Gastroesophageal sphincter (tissue), 3 donors: Measurements from ENCODE around the gene DLG4.

Source experiments
- EP300 ChIP-seq: sonication (generic); formaldehyde crosslinking; IDR thresholded peaks from one replicate; pipeline ENCODE4 v1.6.1; 2017; ENCODE audit warnings: antibody characterized with exemption, mild to moderate bottlenecking
- POLR2A ChIP-seq, 2 donors: fragments of 450-650 bp; IDR thresholded peaks; one replicate each; pipeline ENCODE4 v1.6.1; 2017; ENCODE audit warnings: antibody characterized with exemption in 2 of 2, mild to moderate bottlenecking in 2 of 2, moderate library complexity in 1 of 2
- POLR2AphosphoS5 ChIP-seq: sonication (generic); formaldehyde crosslinking; IDR thresholded peaks from one replicate; pipeline ENCODE4 v1.6.1; 2017; ENCODE audit warnings: antibody characterized with exemption
- TF ChIP-seq, protein P1 (sequence below), 4 experiments: fragments of 200-600 bp in 2 of 4; fragments of 450-650 bp in 2 of 4; sonication (generic) in 1 of 4; IDR thresholded peaks; one replicate each; pipeline ENCODE4 v1.5.1; 2017 to 2019; ENCODE audit warnings: antibody characterized with exemption in 4 of 4, mild to moderate bottlenecking in 2 of 4, moderate library complexity in 2 of 4

DNA sequence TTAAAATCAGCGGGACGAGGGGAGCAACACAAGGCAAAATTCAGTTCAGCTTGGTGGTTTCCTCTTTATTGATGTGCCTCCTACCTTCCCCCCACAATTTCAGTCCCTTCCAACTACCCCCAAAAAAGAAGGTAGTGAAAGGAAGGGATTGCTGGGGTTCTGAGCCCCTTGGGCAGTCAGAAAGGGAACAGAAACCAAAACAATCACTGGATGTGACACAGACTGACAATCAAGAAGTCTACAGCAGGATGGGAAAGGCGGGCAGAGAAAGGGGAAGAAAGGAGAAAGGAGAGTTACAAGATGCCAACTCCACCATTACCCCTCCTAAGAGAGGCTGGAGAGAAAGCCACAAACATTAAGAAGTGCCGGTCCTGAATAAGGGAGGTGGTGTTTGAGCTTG lies 20.7 kb upstream of the DLG4 start:
- TF ChIP-seq POLR2AphosphoS5, result no peak
- TF ChIP-seq, protein P1, sequence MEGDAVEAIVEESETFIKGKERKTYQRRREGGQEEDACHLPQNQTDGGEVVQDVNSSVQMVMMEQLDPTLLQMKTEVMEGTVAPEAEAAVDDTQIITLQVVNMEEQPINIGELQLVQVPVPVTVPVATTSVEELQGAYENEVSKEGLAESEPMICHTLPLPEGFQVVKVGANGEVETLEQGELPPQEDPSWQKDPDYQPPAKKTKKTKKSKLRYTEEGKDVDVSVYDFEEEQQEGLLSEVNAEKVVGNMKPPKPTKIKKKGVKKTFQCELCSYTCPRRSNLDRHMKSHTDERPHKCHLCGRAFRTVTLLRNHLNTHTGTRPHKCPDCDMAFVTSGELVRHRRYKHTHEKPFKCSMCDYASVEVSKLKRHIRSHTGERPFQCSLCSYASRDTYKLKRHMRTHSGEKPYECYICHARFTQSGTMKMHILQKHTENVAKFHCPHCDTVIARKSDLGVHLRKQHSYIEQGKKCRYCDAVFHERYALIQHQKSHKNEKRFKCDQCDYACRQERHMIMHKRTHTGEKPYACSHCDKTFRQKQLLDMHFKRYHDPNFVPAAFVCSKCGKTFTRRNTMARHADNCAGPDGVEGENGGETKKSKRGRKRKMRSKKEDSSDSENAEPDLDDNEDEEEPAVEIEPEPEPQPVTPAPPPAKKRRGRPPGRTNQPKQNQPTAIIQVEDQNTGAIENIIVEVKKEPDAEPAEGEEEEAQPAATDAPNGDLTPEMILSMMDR (IDR thresholded peaks at IDR 0.05), result no peak
- no peak for TF ChIP-seq EP300
- TF ChIP-seq POLR2A (IDR thresholded peaks at IDR 0.05), result no peak
